Measurements from ENCODE around the gene GNAS. TPM values are rescaled to one million over a fixed set of nuclear protein-coding genes. Genes with fewer than 3 reads are reported as not detected.
A peak's percentile ranks its signal among the peaks of the same experiment; 100 is the strongest.

Gene GNAS
- total RNA-seq, 1 experiment from 2014 or later: 1,936 TPM

DNA sequence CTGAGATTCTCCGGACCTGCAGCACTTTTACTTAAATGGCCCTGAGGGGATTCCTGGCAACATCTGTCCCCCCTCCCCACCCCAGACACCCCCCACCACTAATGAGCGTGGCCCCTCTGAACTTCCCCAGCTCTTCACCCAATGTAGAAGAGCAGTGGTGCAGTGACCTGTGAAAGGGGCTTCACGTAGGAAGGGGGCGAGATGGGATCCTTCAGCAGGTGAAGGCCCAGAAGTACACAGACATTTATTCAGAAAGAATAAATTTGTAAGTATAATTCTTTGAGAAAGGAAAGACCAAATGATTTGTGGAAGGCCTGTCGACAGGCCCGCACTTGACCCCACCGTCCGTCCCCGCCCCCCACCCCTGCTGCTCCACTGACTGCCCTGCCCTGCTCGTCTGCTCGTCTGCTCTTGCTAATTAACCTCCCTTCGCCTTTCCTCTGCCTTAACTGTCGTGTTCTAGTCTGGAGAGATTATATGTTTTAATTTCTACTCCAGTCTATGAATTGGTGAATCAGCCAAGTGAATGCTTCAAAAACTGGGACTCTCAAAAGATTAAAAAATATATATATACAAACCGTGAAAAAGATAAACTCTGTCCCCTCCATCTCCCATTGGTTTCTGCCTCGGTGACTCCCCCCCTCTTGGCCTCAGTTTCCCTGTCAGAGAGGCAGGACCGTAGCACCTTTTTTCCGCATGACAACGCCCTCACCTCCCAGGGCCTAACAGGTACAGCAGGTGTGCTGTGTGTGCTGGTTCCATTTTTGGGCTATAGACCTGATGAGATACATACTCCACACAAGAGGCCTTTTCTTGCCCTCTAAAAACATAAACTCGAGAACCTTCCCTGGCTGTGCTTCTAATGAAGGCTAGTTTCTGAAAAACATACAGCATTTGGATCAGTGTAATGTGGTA lies 49.2 kb downstream of the GNAS start:
- Mint-ChIP-seq H3K9me3 (ENCODE audit: unreplicated experiment) (no peaks in the 10 kb centered on the region), H3K36me3 (ENCODE audit: insufficient read depth, unreplicated experiment) (peaks cover 100% of the 10 kb centered on the region), H3K27ac (ENCODE audit: unreplicated experiment) (peak overlapping the region; percentile 45), H3K4me1 (ENCODE audit: low read depth, unreplicated experiment) (peaks cover 6% of the 10 kb centered on the region), H3K4me3 (ENCODE audit: unreplicated experiment) (no peak overlapping the region), H3K27me3 (ENCODE audit: insufficient read depth, unreplicated experiment) (no peaks in the 10 kb centered on the region)
- DNase-seq: peak in 1 of 2 experiments; percentile 28
- POLR2A ChIA-PET: no interaction called here
- intact Hi-C loops (cut with micrococcal nuclease; ENCODE audit: unreplicated experiment): no loop called here
- BruUV-seq (replicated peaks): no TSS peak
- H3K9me3 ChIP-seq: no peaks in the 10 kb centered on the region
- CTCF ChIA-PET: no interaction called here
- peaks cover 12% of the 10 kb centered on the region for H3K36me3 ChIP-seq (ENCODE audit: control insufficient read depth, insufficient read depth, low read length)
- H3K27me3 ChIP-seq (replicated peaks; ENCODE audit: control insufficient read depth, insufficient read depth, low read length): no peaks in the 10 kb centered on the region
- TF ChIP-seq, protein P1, sequence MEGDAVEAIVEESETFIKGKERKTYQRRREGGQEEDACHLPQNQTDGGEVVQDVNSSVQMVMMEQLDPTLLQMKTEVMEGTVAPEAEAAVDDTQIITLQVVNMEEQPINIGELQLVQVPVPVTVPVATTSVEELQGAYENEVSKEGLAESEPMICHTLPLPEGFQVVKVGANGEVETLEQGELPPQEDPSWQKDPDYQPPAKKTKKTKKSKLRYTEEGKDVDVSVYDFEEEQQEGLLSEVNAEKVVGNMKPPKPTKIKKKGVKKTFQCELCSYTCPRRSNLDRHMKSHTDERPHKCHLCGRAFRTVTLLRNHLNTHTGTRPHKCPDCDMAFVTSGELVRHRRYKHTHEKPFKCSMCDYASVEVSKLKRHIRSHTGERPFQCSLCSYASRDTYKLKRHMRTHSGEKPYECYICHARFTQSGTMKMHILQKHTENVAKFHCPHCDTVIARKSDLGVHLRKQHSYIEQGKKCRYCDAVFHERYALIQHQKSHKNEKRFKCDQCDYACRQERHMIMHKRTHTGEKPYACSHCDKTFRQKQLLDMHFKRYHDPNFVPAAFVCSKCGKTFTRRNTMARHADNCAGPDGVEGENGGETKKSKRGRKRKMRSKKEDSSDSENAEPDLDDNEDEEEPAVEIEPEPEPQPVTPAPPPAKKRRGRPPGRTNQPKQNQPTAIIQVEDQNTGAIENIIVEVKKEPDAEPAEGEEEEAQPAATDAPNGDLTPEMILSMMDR (IDR thresholded peaks at IDR 0.05; ENCODE audit: insufficient read depth in 1 of 2, low read depth in 1 of 2, low read length in 1 of 2, severe bottlenecking in 1 of 2, unreplicated experiment in 1 of 2): no peak
- no peak overlapping the region for H3K4me3 ChIP-seq (ENCODE audit: low read depth, low read length)
- H3K4me1 ChIP-seq: no peaks in the 10 kb centered on the region

DNA sequence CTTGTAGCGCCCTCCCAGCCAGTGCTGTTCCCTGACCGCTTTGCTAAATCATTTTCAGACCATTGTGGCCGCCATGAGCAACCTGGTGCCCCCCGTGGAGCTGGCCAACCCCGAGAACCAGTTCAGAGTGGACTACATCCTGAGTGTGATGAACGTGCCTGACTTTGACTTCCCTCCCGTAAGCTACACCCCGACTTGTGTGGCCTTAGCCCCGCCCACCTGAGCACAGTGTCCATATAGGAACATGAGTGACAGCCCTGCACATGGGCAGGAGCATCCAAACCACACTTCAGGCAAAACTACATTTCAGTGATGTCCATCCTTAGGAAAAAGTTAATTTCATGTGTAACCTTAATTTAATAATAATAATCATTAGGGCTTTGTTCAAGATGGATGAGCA lies 51.1 kb downstream of the GNAS start:
- Mint-ChIP-seq H3K36me3 (ENCODE audit: insufficient read depth, unreplicated experiment) (peaks cover 100% of the 10 kb centered on the region), H3K27ac (ENCODE audit: unreplicated experiment) (peak overlapping the region; percentile 10), H3K4me3 (ENCODE audit: unreplicated experiment) (no peak overlapping the region), H3K27me3 (ENCODE audit: insufficient read depth, unreplicated experiment) (no peaks in the 10 kb centered on the region), H3K4me1 (ENCODE audit: low read depth, unreplicated experiment) (peaks cover 6% of the 10 kb centered on the region), H3K9me3 (ENCODE audit: unreplicated experiment) (no peaks in the 10 kb centered on the region)
- BruUV-seq (replicated peaks): no TSS peak
- H3K27me3 ChIP-seq (replicated peaks; ENCODE audit: control insufficient read depth, insufficient read depth, low read length): no peaks in the 10 kb centered on the region
- ChIA-PET POLR2A (interaction anchor here (1.0 kb wide), 1 partner anchor 12 kb away, joined by 3 read pairs; no protein-coding TSS in a partner anchor), CTCF (no interaction called here)
- DNase-seq: peak in 1 of 2 experiments; percentile 40
- TF ChIP-seq, protein P1 (IDR thresholded peaks at IDR 0.05; ENCODE audit: insufficient read depth in 1 of 2, low read depth in 1 of 2, low read length in 1 of 2, severe bottlenecking in 1 of 2, unreplicated experiment in 1 of 2): no peak
- no peaks in the 10 kb centered on the region for H3K4me1 ChIP-seq
- intact Hi-C loops (cut with micrococcal nuclease; ENCODE audit: unreplicated experiment): no loop called here
- H3K9me3 ChIP-seq: no peaks in the 10 kb centered on the region
- no peak overlapping the region for H3K4me3 ChIP-seq (ENCODE audit: low read depth, low read length)
- peaks cover 16% of the 10 kb centered on the region for H3K36me3 ChIP-seq (ENCODE audit: control insufficient read depth, insufficient read depth, low read length)

DNA sequence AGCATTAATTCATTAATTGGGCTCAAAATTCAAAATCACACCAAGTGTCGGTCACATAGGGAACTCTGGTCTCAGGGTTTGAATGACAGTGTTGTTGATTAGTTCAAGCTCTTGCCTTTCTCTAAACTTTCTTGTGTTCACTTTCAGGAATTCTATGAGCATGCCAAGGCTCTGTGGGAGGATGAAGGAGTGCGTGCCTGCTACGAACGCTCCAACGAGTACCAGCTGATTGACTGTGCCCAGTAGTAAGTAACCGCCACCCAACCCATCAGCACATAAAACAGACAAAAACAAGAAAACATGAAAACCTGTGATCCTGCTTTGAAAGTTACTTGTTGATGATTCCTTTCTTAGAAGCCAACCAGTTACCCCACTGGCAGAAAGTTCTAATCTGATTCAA lies 52.7 kb downstream of the GNAS start:
- DNase-seq: peak in 1 of 2 experiments; percentile 27
- no peaks in the 10 kb centered on the region for H3K27me3 Mint-ChIP-seq (ENCODE audit: insufficient read depth, unreplicated experiment)
- no peak overlapping the region for H3K4me3 Mint-ChIP-seq (ENCODE audit: unreplicated experiment)
- H3K4me3 ChIP-seq (ENCODE audit: low read depth, low read length): no peak overlapping the region
- CTCF ChIA-PET: interaction anchor here (0.7 kb wide), 1 partner anchor 64 kb away, joined by 3 read pairs; no protein-coding TSS in a partner anchor
- peaks cover 100% of the 10 kb centered on the region for H3K36me3 Mint-ChIP-seq (ENCODE audit: insufficient read depth, unreplicated experiment)
- H3K4me1 ChIP-seq: no peaks in the 10 kb centered on the region
- no TSS peak for BruUV-seq (replicated peaks)
- intact Hi-C loops (cut with micrococcal nuclease; ENCODE audit: unreplicated experiment): no loop called here
- TF ChIP-seq, protein P1 (IDR thresholded peaks at IDR 0.05; ENCODE audit: insufficient read depth in 1 of 2, low read depth in 1 of 2, low read length in 1 of 2, severe bottlenecking in 1 of 2, unreplicated experiment in 1 of 2): no peak
- no peaks in the 10 kb centered on the region for H3K9me3 Mint-ChIP-seq (ENCODE audit: unreplicated experiment)
- peaks cover 7% of the 10 kb centered on the region for H3K4me1 Mint-ChIP-seq (ENCODE audit: low read depth, unreplicated experiment)
- H3K27me3 ChIP-seq (replicated peaks; ENCODE audit: control insufficient read depth, insufficient read depth, low read length): no peaks in the 10 kb centered on the region
- H3K36me3 ChIP-seq (ENCODE audit: control insufficient read depth, insufficient read depth, low read length): peaks cover 28% of the 10 kb centered on the region
- POLR2A ChIA-PET: no interaction called here
- no peaks in the 10 kb centered on the region for H3K9me3 ChIP-seq
- H3K27ac Mint-ChIP-seq (ENCODE audit: unreplicated experiment): no peak overlapping the region
